Activated naive CD4-positive, alpha-beta T cell treated with anti-CD3 and anti-CD28 coated beads, Interleukin-2, amount 50 U/mL, for 24 hours (primary cell): Measurements from ENCODE around the gene KNTC1.
"Not testable (repeated sequence)": the region's sequence is repeated elsewhere in the genome, so short reads cannot be mapped to it uniquely, and the experiment has no call there.

Experiments used
- H3K27ac Mint-ChIP-seq: one replicate; pipeline ENCODE4 v1.8.0; 2021; ENCODE audit warnings: mild to moderate bottlenecking, mixed read lengths
- H3K27me3 Mint-ChIP-seq: one replicate; pipeline ENCODE4 v1.8.0; 2021; ENCODE audit warnings: mixed read lengths
- H3K36me3 Mint-ChIP-seq: one replicate; pipeline ENCODE4 v1.8.0; 2021; ENCODE audit warnings: mixed read lengths
- H3K4me1 Mint-ChIP-seq: one replicate; pipeline ENCODE4 v1.8.0; 2021; ENCODE audit warnings: mixed read lengths
- H3K4me3 Mint-ChIP-seq: one replicate; pipeline ENCODE4 v1.8.0; 2021; ENCODE audit warnings: mild to moderate bottlenecking, mixed read lengths
- H3K9me3 Mint-ChIP-seq: one replicate; pipeline ENCODE4 v1.8.0; 2021; ENCODE audit warnings: mixed read lengths

Gene KNTC1, protein sequence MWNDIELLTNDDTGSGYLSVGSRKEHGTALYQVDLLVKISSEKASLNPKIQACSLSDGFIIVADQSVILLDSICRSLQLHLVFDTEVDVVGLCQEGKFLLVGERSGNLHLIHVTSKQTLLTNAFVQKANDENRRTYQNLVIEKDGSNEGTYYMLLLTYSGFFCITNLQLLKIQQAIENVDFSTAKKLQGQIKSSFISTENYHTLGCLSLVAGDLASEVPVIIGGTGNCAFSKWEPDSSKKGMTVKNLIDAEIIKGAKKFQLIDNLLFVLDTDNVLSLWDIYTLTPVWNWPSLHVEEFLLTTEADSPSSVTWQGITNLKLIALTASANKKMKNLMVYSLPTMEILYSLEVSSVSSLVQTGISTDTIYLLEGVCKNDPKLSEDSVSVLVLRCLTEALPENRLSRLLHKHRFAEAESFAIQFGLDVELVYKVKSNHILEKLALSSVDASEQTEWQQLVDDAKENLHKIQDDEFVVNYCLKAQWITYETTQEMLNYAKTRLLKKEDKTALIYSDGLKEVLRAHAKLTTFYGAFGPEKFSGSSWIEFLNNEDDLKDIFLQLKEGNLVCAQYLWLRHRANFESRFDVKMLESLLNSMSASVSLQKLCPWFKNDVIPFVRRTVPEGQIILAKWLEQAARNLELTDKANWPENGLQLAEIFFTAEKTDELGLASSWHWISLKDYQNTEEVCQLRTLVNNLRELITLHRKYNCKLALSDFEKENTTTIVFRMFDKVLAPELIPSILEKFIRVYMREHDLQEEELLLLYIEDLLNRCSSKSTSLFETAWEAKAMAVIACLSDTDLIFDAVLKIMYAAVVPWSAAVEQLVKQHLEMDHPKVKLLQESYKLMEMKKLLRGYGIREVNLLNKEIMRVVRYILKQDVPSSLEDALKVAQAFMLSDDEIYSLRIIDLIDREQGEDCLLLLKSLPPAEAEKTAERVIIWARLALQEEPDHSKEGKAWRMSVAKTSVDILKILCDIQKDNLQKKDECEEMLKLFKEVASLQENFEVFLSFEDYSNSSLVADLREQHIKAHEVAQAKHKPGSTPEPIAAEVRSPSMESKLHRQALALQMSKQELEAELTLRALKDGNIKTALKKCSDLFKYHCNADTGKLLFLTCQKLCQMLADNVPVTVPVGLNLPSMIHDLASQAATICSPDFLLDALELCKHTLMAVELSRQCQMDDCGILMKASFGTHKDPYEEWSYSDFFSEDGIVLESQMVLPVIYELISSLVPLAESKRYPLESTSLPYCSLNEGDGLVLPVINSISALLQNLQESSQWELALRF (N-terminal part only)

DNA sequence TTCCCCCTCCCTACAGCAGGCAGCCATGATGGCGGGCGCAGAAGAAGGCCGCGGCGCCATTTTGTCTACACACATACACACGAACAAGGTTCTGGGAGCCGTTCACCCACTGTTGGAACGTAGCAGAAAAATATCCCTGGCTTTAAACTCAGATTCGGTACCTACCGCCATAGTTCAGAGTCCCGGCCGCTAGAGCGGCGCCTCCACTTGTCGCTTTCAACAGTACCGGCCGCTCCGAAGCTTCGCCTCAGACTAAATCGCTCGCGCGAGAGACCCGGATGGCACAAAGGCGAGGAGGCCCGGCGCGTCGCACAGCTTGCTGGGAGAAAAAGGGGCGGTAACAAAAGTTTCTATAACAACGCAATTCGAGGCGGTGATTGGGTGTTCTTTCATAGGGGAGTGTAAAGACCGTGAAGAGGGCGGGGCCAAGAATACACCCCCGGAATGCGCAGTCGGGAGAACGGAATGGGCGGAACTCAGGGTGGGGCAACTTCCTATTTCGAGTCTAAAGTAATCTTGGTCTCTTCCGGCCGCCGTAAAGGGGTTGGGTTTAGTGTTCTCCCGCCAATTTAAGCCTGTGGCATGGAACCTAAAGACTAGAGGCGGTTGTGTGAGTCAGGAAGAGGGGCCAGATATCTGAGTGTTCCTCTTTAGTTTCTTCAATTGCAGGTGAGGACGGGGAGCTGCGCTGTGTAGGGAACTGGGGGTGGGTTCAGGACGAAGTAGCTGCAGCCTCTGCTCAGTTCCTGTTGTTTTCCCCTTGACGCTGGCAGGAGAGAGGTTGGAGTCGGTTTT is at the start of gene KNTC1, which contains the start of gene RSRC2:
TSS of gene KNTC1 (plus strand) at position 567 of the 795 bp plus-strand sequence. CDS start 2,815 bp downstream, outside the sequence.
TSS of gene RSRC2 (minus strand) at position 254 of the 795 bp plus-strand sequence. CDS start at position 171, 83 bp downstream.
- peaks cover 15% of the 10 kb centered on the region for H3K36me3 Mint-ChIP-seq
- H3K27ac Mint-ChIP-seq: no peak within 1 kb of the TSS
- H3K27me3 Mint-ChIP-seq: no peaks in the 10 kb centered on the region
- H3K4me1 Mint-ChIP-seq: peaks cover 23% of the 10 kb centered on the region
- no peaks in the 10 kb centered on the region for H3K9me3 Mint-ChIP-seq
- H3K4me3 Mint-ChIP-seq: no peak within 1 kb of the TSS

- H3K27me3 Mint-ChIP-seq: no peaks in the 10 kb centered on the region
- H3K36me3 Mint-ChIP-seq: peaks cover 21% of the 10 kb centered on the region
- peaks cover 6% of the 10 kb centered on the region for H3K4me1 Mint-ChIP-seq
- no peak overlapping the region for H3K4me3 Mint-ChIP-seq
- no peaks in the 10 kb centered on the region for H3K9me3 Mint-ChIP-seq
- H3K27ac Mint-ChIP-seq: peak overlapping the region; percentile 65
These were observed 46.3 kb upstream of the KNTC1 start for GRCh38 chr12:122480753-122481152.

- Mint-ChIP-seq H3K36me3 (peaks cover 21% of the 10 kb centered on the region), H3K27me3 (no peaks in the 10 kb centered on the region), H3K27ac (no peak overlapping the region), H3K4me3 (no peak overlapping the region), H3K4me1 (peaks cover 4% of the 10 kb centered on the region), H3K9me3 (no peaks in the 10 kb centered on the region)
These were observed 45.2 kb upstream of the KNTC1 start for GRCh38 chr12:122481861-122482260.

DNA sequence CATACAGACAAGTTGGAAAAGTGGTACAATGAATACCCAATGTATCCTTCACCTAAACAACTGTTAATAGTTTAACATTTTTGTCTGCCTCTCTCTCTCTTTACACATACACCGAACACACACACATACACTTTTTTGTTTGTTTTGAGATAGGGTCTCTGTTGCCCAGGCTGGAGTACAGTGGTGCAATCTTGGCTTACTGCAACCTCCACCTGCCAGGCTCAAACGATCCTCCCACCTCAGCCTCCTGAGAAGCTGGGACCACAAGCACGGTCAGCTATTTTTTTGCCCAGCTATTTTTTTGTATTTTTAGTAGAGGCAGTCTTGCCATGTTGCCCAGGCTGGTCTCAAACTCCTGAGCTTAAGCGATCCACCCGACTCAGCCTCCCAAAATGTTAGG is 43.1 kb upstream of the KNTC1 start:
- no peaks in the 10 kb centered on the region for H3K27me3 Mint-ChIP-seq
- H3K4me3 Mint-ChIP-seq: no peak overlapping the region
- peaks cover 15% of the 10 kb centered on the region for H3K36me3 Mint-ChIP-seq
- H3K9me3 Mint-ChIP-seq: no peaks in the 10 kb centered on the region
- peaks cover 6% of the 10 kb centered on the region for H3K4me1 Mint-ChIP-seq
- peak overlapping the region; percentile 86 for H3K27ac Mint-ChIP-seq

DNA sequence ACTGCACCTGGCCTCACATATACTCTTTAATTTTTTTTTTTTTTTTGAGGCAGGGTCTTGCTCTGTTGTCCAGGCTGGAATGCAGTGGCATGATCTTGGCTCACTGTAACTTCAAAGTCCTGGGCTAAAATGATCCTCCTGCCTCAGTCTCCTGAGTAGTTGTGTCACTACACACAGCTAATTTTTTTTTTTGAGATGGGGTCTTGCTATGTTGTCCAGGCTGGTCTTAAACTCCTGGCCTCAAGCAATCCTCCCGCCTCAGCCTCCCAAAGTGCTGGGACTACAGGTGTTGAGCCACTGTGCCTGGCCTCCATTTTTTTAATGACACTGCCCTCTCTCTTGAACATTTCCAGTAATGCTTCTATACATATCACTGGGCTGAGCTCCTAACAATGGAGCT is 42.7 kb upstream of the KNTC1 start:
- H3K4me1 Mint-ChIP-seq: peaks cover 10% of the 10 kb centered on the region
- not testable (repeated sequence) for H3K27ac Mint-ChIP-seq, H3K9me3 Mint-ChIP-seq, H3K4me3 Mint-ChIP-seq, H3K27me3 Mint-ChIP-seq
- H3K36me3 Mint-ChIP-seq: peaks cover 19% of the 10 kb centered on the region

GRCh38 chr12:122486360-122486759 is 40.7 kb upstream of the KNTC1 start:
- H3K4me1 Mint-ChIP-seq: peaks cover 16% of the 10 kb centered on the region
- not testable (repeated sequence) for H3K9me3 Mint-ChIP-seq, H3K27ac Mint-ChIP-seq

GRCh38 chr12:122486805-122487426 is 40.1 kb upstream of the KNTC1 start:
- no peak overlapping the region for H3K4me3 Mint-ChIP-seq
- peaks cover 19% of the 10 kb centered on the region for H3K4me1 Mint-ChIP-seq
- H3K27me3 Mint-ChIP-seq: no peaks in the 10 kb centered on the region
- no peaks in the 10 kb centered on the region for H3K9me3 Mint-ChIP-seq
- H3K36me3 Mint-ChIP-seq: peaks cover 20% of the 10 kb centered on the region
- H3K27ac Mint-ChIP-seq: no peak overlapping the region

More at GRCh38 chr12:122486360-122486759, 40.7 kb upstream of the KNTC1 start:
- not testable (repeated sequence) for H3K27me3 Mint-ChIP-seq, H3K4me3 Mint-ChIP-seq
- H3K36me3 Mint-ChIP-seq: peaks cover 20% of the 10 kb centered on the region

- H3K27ac Mint-ChIP-seq, H3K9me3 Mint-ChIP-seq, H3K27me3 Mint-ChIP-seq, H3K4me3 Mint-ChIP-seq: not testable (repeated sequence)
- Mint-ChIP-seq H3K4me1 (peaks cover 24% of the 10 kb centered on the region), H3K36me3 (peaks cover 21% of the 10 kb centered on the region)
These were observed 39.2 kb upstream of the KNTC1 start for GRCh38 chr12:122487807-122488206.

DNA sequence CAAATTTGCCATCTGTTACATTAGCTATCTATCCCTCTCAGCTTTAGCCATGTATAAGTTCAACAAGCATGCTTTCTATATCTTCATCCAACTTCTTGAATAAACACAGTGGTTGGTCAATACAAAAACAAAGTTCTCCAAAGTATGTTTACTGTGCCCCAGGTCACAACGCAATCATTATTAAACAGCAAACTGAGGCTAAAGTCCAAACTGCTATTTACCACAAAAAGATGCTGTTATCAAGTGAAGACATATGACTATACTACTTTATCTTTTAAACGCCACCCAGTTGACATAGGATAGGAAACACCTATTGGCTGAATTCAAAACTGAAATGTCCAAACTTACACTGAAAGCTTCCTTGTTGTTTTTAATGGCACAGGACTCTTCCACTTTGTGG is 38.0 kb upstream of the KNTC1 start:
- no peaks in the 10 kb centered on the region for H3K27me3 Mint-ChIP-seq
- peaks cover 17% of the 10 kb centered on the region for H3K36me3 Mint-ChIP-seq
- peak overlapping the region; percentile 4 for H3K27ac Mint-ChIP-seq

DNA sequence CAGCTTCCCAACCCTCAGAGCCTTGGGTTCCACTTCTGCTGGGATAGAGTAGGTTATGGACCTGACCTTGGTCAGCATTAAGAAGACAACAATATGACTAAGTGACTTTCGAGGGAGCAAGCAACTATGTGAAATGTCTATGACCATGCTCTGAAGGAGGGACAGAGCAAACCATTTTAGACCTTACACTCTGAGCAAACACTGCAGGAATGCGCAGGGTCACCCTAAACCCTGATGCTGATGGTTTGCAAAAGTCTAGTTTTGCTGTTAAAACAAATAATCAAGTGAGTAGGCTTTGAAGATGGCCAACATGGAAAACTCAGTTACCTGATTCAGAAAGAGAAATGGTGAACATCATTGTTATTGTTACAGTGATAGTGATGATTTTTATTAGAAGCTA is 35.1 kb upstream of the KNTC1 start:
- H3K27ac Mint-ChIP-seq: no peak overlapping the region
- H3K27me3 Mint-ChIP-seq: no peaks in the 10 kb centered on the region
- peaks cover 13% of the 10 kb centered on the region for H3K36me3 Mint-ChIP-seq
- H3K4me3 Mint-ChIP-seq: no peak overlapping the region
- H3K9me3 Mint-ChIP-seq: no peaks in the 10 kb centered on the region
- H3K4me1 Mint-ChIP-seq: peaks cover 32% of the 10 kb centered on the region

More for the DNA sequence above, 38.0 kb upstream of the KNTC1 start:
- Mint-ChIP-seq H3K4me3 (no peak overlapping the region), H3K9me3 (no peaks in the 10 kb centered on the region), H3K4me1 (peaks cover 19% of the 10 kb centered on the region)

- Mint-ChIP-seq H3K36me3 (peaks cover 13% of the 10 kb centered on the region), H3K4me1 (peaks cover 38% of the 10 kb centered on the region)
- not testable (repeated sequence) for H3K27me3 Mint-ChIP-seq, H3K9me3 Mint-ChIP-seq, H3K27ac Mint-ChIP-seq, H3K4me3 Mint-ChIP-seq
These were observed 33.8 kb upstream of the KNTC1 start for GRCh38 chr12:122493222-122493621.

- Mint-ChIP-seq H3K27me3 (no peaks in the 10 kb centered on the region), H3K9me3 (no peaks in the 10 kb centered on the region), H3K36me3 (peaks cover 8% of the 10 kb centered on the region), H3K4me1 (peaks cover 45% of the 10 kb centered on the region), H3K27ac (no peak overlapping the region), H3K4me3 (no peak overlapping the region)
These were observed 31.8 kb upstream of the KNTC1 start for GRCh38 chr12:122495258-122495657.

GRCh38 chr12:122499991-122500684 is 26.9 kb upstream of the KNTC1 start:
- peaks cover 45% of the 10 kb centered on the region for H3K4me1 Mint-ChIP-seq
- peak overlapping the region; percentile 99 for H3K4me3 Mint-ChIP-seq
- peaks cover 2% of the 10 kb centered on the region for H3K36me3 Mint-ChIP-seq
- H3K27me3 Mint-ChIP-seq: no peaks in the 10 kb centered on the region
- H3K27ac Mint-ChIP-seq: peak overlapping the region; percentile 98
- no peaks in the 10 kb centered on the region for H3K9me3 Mint-ChIP-seq
